GM23338 (cell line): Measurements from ENCODE around the gene STRA6. TPM values are rescaled to one million over a fixed set of nuclear protein-coding genes. Genes with fewer than 3 reads are reported as not detected.

Experiments used
- ATAC-seq: fragments of 200-7000 bp; cut with Tn5 transposase; 3 replicates; pipeline ENCODE4 v1.9.1; 2020
- DNase-seq: peaks from one replicate; pipeline ENCODE4 v3.0.0-alpha.2; 2015; ENCODE audit warnings: low spot score
- H2AFZ ChIP-seq: fragments of 200-600 bp; sonication (generic); 2 replicates; pipeline ENCODE4 v1.8.0; 2016; ENCODE audit warnings: antibody characterized with exemption, mild to moderate bottlenecking, moderate library complexity
- H3F3A ChIP-seq: fragments of 200-600 bp; sonication (generic); replicated peaks from 2 replicates; pipeline ENCODE4 v1.8.0; 2017; ENCODE audit warnings: antibody characterized with exemption, mixed run types, low read depth
- H3K27ac ChIP-seq: fragments of 200-600 bp; sonication (generic); 2 replicates; pipeline ENCODE4 v1.6.1; 2016; ENCODE audit warnings: low read depth
- H3K27me3 ChIP-seq: fragments of 200-600 bp; sonication (generic); 2 replicates; pipeline ENCODE4 v1.8.0; 2016; ENCODE audit warnings: mild to moderate bottlenecking, mixed run types, moderate library complexity; ENCODE audit not compliant: insufficient read depth
- H3K36me3 ChIP-seq: fragments of 200-600 bp; sonication (generic); 2 replicates; pipeline ENCODE4 v1.8.0; 2016; ENCODE audit warnings: mild to moderate bottlenecking; ENCODE audit not compliant: insufficient read depth
- H3K4me1 ChIP-seq: fragments of 200-600 bp; sonication (generic); 2 replicates; pipeline ENCODE4 v1.8.0; 2016; ENCODE audit warnings: mild to moderate bottlenecking, moderate library complexity; ENCODE audit not compliant: insufficient read depth
- H3K4me2 ChIP-seq: fragments of 200-600 bp; sonication (generic); 2 replicates; pipeline ENCODE4 v1.7.1; 2017; ENCODE audit warnings: mixed run types
- H3K4me3 ChIP-seq: fragments of 200-600 bp; sonication (generic); 2 replicates; pipeline ENCODE4 v1.6.1; 2016; ENCODE audit warnings: mixed run types
- H3K79me2 ChIP-seq: fragments of 200-600 bp; sonication (generic); replicated peaks from 2 replicates; pipeline ENCODE4 v1.8.0; 2017; ENCODE audit warnings: mild to moderate bottlenecking; ENCODE audit not compliant: insufficient read depth
- H3K9me2 ChIP-seq: fragments of 200-600 bp; sonication (generic); 2 replicates; pipeline ENCODE4 v1.8.0; 2017; ENCODE audit not compliant: insufficient read depth
- H4K20me1 ChIP-seq: fragments of 200-600 bp; sonication (generic); replicated peaks from 2 replicates; pipeline ENCODE4 v1.8.0; 2017; ENCODE audit warnings: mild to moderate bottlenecking; ENCODE audit not compliant: insufficient read depth
- H3K27ac Mint-ChIP-seq: 2 replicates; pipeline ENCODE4 v1.8.0; 2020; ENCODE audit warnings: inconsistent platforms, mild to moderate bottlenecking, moderate library complexity, mixed read lengths
- H3K27me3 Mint-ChIP-seq: 3 replicates; pipeline ENCODE4 v1.8.0; 2022; ENCODE audit warnings: low read depth, mild to moderate bottlenecking, moderate library complexity, mixed read lengths, inconsistent platforms; ENCODE audit not compliant: insufficient read depth, poor library complexity
- H3K36me3 Mint-ChIP-seq: 3 replicates; pipeline ENCODE4 v1.8.0; 2021; ENCODE audit warnings: low read depth, mild to moderate bottlenecking, inconsistent platforms, moderate library complexity, mixed read lengths
- H3K4me1 Mint-ChIP-seq: 3 replicates; pipeline ENCODE4 v1.8.0; 2020; ENCODE audit warnings: mild to moderate bottlenecking, inconsistent platforms, mixed read lengths
- H3K4me3 Mint-ChIP-seq: 3 replicates; pipeline ENCODE4 v1.8.0; 2021; ENCODE audit warnings: moderate library complexity, mild to moderate bottlenecking, inconsistent platforms, mixed read lengths
- H3K9me3 Mint-ChIP-seq: 3 replicates; pipeline ENCODE4 v1.8.0; 2020; ENCODE audit warnings: moderate library complexity, mild to moderate bottlenecking, inconsistent platforms, mixed read lengths
- CREB1 ChIP-seq: fragments of 250-450 bp; sonication (Bioruptor Pico); IDR thresholded peaks from 2 replicates; pipeline ENCODE4 v1.5.0; 2020; ENCODE audit warnings: low read depth, mild to moderate bottlenecking, moderate library complexity
- EZH2 ChIP-seq: fragments of 200-600 bp; sonication (generic); IDR thresholded peaks from one replicate; pipeline ENCODE4 v1.8.0; 2017; ENCODE audit warnings: antibody characterized with exemption, mild to moderate bottlenecking, low read depth; ENCODE audit not compliant: unreplicated experiment
- EZH2phosphoT487 ChIP-seq: fragments of 200-600 bp; sonication (generic); IDR thresholded peaks from one replicate; pipeline ENCODE4 v1.8.1; 2018; ENCODE audit warnings: antibody characterized with exemption; ENCODE audit not compliant: unreplicated experiment
- JUNB ChIP-seq: IDR thresholded peaks from one replicate; pipeline ENCODE4 v1.6.1; 2016; ENCODE audit warnings: antibody characterized with exemption; ENCODE audit not compliant: unreplicated experiment
- NANOG ChIP-seq: IDR thresholded peaks from 2 replicates; pipeline ENCODE4 v1.6.1; 2016; ENCODE audit warnings: antibody characterized with exemption, borderline replicate concordance
- STAT1 ChIP-seq: IDR thresholded peaks from one replicate; pipeline ENCODE4 v1.6.1; 2016; ENCODE audit warnings: antibody characterized with exemption; ENCODE audit not compliant: unreplicated experiment
- ZNF114 ChIP-seq: fragments of 250-450 bp; sonication (Bioruptor Pico); IDR thresholded peaks from 2 replicates; pipeline ENCODE4 v1.5.0; 2020; ENCODE audit warnings: mild to moderate bottlenecking, moderate library complexity
- ZNF331 ChIP-seq: fragments of 250-450 bp; sonication (Bioruptor Pico); IDR thresholded peaks from 2 replicates; pipeline ENCODE4 v1.5.0; 2020; ENCODE audit warnings: low read depth, mild to moderate bottlenecking, moderate library complexity
- polyA plus RNA-seq: library from polyadenylated mRNA; unstranded; fragments of >200 nt; fragmentation: Nextera tagmentation; extraction: Ambion mirVana; gene quantifications from 2 replicates; pipeline ENCODE4 v1.2.1, GENCODE V29; 2016
- total RNA-seq: library from RNA; depleted of rRNA; stranded (reverse); fragments of >200 nt; shearing (Covaris generic); gene quantifications from 2 replicates; pipeline ENCODE4 v1.2.3, GENCODE V29; 2014
- TF ChIP-seq, protein P1 (sequence below), 2 experiments: fragments of 200-600 bp in 1 of 2; sonication (generic) in 1 of 2; conservative IDR thresholded peaks; 2 replicates each; pipeline versions ENCODE4 v1.5.1 to v1.6.1; 2016 to 2017; ENCODE audit warnings: antibody characterized with exemption in 2 of 2, low read depth in 2 of 2, mild to moderate bottlenecking in 2 of 2, moderate library complexity in 1 of 2

Gene STRA6
- total and polyA plus RNA-seq, 2 experiments from 2014 or later = 8.2 to 9.9 TPM

DNA sequence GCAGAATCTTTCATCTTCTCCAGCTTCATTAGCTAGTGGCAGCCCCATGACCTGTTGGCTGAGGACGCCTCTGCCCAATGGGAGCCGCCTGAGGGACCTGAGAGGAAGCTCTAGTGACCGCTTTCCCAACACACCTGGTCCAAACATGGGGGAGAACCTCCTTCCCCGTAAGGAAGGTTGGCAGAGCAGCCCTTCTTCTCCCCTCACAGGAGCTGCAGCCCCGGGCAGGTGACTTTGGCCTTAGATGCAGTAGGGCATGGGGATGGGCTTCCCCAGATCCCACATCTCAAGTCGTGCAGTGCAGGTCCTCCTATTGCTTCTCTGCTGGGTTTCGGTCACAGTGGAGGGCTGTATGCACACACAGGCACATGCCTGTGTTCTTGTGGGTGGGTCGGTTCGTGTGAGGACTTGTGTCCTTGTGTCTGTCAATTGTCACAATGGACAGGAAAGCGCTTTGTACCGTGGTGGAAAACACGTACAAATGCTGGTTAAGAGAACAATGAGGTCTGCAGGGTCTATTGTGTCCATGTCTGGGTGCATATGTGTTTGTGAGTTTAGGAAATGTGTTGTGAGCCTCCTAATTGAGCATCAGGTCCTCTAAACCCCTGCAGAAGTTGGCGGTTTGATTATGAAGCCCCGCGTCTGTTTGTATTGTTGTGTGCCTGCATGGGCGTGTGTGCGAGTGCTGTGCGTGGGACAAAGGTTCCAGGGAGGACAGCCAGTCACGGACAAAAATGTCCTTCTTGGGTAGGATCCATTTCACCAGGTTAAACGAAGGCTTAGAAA lies 70.8 kb downstream of the STRA6 start:
- no peak overlapping the region for H3K27ac ChIP-seq
- Mint-ChIP-seq H3K36me3 (no peaks in the 10 kb centered on the region; the same call in 2 of the 3 replicates), H3K4me3 (peak overlapping the region; percentile 68), H3K27ac (no peak overlapping the region), H3K4me1 (peaks cover 53% of the 10 kb centered on the region), H3K27me3 (peaks cover 99% of the 10 kb centered on the region), H3K9me3 (peaks cover 6% of the 10 kb centered on the region; the same call in 2 of the 3 replicates)
- no peaks in the 10 kb centered on the region for H4K20me1 ChIP-seq
- H3K4me2 ChIP-seq = peak overlapping the region; percentile 94
- H3K4me3 ChIP-seq = peak overlapping the region; percentile 75
- no peaks in the 10 kb centered on the region for H3K9me2 ChIP-seq
- no peak for ATAC-seq
- H3K4me1 ChIP-seq = peaks cover 52% of the 10 kb centered on the region
- no peak overlapping the region for H2AFZ ChIP-seq
- no peak for TF ChIP-seq CREB1 (CRISPR knock-in tag)
- TF ChIP-seq, protein P1, sequence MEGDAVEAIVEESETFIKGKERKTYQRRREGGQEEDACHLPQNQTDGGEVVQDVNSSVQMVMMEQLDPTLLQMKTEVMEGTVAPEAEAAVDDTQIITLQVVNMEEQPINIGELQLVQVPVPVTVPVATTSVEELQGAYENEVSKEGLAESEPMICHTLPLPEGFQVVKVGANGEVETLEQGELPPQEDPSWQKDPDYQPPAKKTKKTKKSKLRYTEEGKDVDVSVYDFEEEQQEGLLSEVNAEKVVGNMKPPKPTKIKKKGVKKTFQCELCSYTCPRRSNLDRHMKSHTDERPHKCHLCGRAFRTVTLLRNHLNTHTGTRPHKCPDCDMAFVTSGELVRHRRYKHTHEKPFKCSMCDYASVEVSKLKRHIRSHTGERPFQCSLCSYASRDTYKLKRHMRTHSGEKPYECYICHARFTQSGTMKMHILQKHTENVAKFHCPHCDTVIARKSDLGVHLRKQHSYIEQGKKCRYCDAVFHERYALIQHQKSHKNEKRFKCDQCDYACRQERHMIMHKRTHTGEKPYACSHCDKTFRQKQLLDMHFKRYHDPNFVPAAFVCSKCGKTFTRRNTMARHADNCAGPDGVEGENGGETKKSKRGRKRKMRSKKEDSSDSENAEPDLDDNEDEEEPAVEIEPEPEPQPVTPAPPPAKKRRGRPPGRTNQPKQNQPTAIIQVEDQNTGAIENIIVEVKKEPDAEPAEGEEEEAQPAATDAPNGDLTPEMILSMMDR (conservative IDR thresholded peaks at IDR 0.05; ENCODE audit: low read depth in 2 of 2) = no peak
- no peak for TF ChIP-seq ZNF114 (CRISPR knock-in tag)
- TF ChIP-seq NANOG = no peak
- TF ChIP-seq ZNF331 = no peak
- TF ChIP-seq EZH2 = peak; percentile 84
- TF ChIP-seq JUNB = no peak
- TF ChIP-seq STAT1 = no peak
- no peaks in the 10 kb centered on the region for H3K36me3 ChIP-seq
- H3K27me3 ChIP-seq = peaks cover 98% of the 10 kb centered on the region
- peak; percentile 39 for DNase-seq
- peaks cover 23% of the 10 kb centered on the region for H3F3A ChIP-seq
- H3K79me2 ChIP-seq = no peaks in the 10 kb centered on the region

DNA sequence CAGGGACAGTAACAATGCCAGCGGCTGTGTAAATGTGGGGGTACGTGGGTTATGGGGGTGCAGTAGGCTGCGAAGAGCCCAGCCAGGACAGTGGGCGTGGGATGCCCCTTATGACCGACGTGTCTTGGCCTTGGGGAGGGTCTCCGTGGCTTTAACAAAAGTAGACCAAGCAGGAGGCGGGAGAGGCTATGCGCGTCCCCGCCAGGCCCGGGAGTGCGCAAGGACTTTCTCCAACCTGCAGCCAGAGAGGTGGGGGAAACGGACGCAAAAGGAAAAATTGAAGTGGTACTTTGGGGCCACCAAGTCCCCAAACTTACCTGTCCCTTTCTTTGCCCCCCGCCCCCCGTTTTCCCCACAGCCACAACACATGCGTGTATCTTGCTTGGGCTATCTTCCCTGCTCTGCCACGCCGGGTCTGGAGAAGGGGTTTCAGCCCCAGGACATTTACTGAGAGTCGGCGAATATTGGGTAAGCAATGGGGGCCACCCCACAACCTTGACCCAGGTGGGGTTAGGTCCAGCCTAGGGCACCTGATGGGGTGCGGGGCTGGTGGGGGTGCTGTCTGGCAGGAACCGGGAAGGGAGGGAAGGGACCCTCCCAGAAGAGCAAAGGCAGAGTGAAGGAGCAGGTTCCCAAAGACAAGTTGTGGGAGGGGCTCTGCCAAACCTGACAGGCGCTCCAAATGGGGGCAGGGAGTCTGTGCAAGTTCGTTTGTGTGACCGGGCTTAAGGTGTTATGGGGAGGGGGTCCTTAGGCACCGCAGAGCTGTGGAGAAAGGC lies 71.5 kb downstream of the STRA6 start:
- Histone ChIP-seq H4K20me1 (no peaks in the 10 kb centered on the region), H3F3A (peaks cover 23% of the 10 kb centered on the region), H3K36me3 (no peaks in the 10 kb centered on the region), H3K79me2 (no peaks in the 10 kb centered on the region), H3K4me1 (peaks cover 53% of the 10 kb centered on the region), H3K27me3 (peaks cover 100% of the 10 kb centered on the region), H3K4me3 (peak overlapping the region; percentile 75), H3K4me2 (peak overlapping the region; percentile 92), H2AFZ (no peak overlapping the region), H3K27ac (no peak overlapping the region), H3K9me2 (no peaks in the 10 kb centered on the region)
- Mint-ChIP-seq H3K36me3 (no peaks in the 10 kb centered on the region; the same call in 2 of the 3 replicates), H3K9me3 (peaks cover 6% of the 10 kb centered on the region; the same call in 2 of the 3 replicates), H3K4me3 (peak overlapping the region; percentile 68), H3K27me3 (peaks cover 95% of the 10 kb centered on the region), H3K27ac (no peak overlapping the region), H3K4me1 (peaks cover 52% of the 10 kb centered on the region)
- peak; percentile 29 for DNase-seq
- peak; percentile 97 for TF ChIP-seq EZH2
- no peak for TF ChIP-seq STAT1
- TF ChIP-seq, protein P1 (conservative IDR thresholded peaks at IDR 0.05; ENCODE audit: low read depth in 2 of 2) = no peak
- no peak for TF ChIP-seq ZNF331
- TF ChIP-seq EZH2phosphoT487 = peak; percentile 25
- no peak for ATAC-seq
